Measurements from ENCODE around the gene TUBGCP3.

TUBGCP3 gene

GRCh38 chr13:112583592-112584277, 4.2 kb downstream of the TUBGCP3 start:
- TF ChIP-seq CTCF (IDR thresholded peaks at IDR 0.05; ENCODE audit: low read depth, low read length) = no peak
- H3K4me3 ChIP-seq (ENCODE audit: low read depth, low read length) = no peak overlapping the region

GRCh38 chr13:112582263-112582662, 5.7 kb downstream of the TUBGCP3 start:
- H3K4me3 ChIP-seq (ENCODE audit: low read depth, low read length) = no peak overlapping the region
- TF ChIP-seq CTCF (IDR thresholded peaks at IDR 0.05; ENCODE audit: low read depth, low read length) = no peak

- H3K4me3 ChIP-seq (ENCODE audit: low read depth, low read length) = no peak overlapping the region
- no peak for TF ChIP-seq CTCF (IDR thresholded peaks at IDR 0.05; ENCODE audit: low read depth, low read length)
Observed at GRCh38 chr13:112580912-112581311, 7.0 kb downstream of the TUBGCP3 start.

GRCh38 chr13:112580211-112580610, 7.7 kb downstream of the TUBGCP3 start:
- no peak for TF ChIP-seq CTCF (IDR thresholded peaks at IDR 0.05; ENCODE audit: low read depth, low read length)
- H3K4me3 ChIP-seq (ENCODE audit: low read depth, low read length) = no peak overlapping the region

- H3K4me3 ChIP-seq (ENCODE audit: low read depth, low read length) = no peak overlapping the region
- no peak for TF ChIP-seq CTCF (IDR thresholded peaks at IDR 0.05; ENCODE audit: low read depth, low read length)
Observed at GRCh38 chr13:112579310-112579843, 8.6 kb downstream of the TUBGCP3 start.

GRCh38 chr13:112576768-112577167, 11.2 kb downstream of the TUBGCP3 start:
- no peak overlapping the region for H3K4me3 ChIP-seq (ENCODE audit: low read depth, low read length)
- no peak for TF ChIP-seq CTCF (IDR thresholded peaks at IDR 0.05; ENCODE audit: low read depth, low read length)

GRCh38 chr13:112576191-112576590, 11.8 kb downstream of the TUBGCP3 start:
- TF ChIP-seq CTCF (IDR thresholded peaks at IDR 0.05; ENCODE audit: low read depth, low read length) = no peak

More at GRCh38 chr13:112576191-112576590, 11.8 kb downstream of the TUBGCP3 start:
- no peak overlapping the region for H3K4me3 ChIP-seq (ENCODE audit: low read depth, low read length)

Data from WI38 (cell line).